Measurements from ENCODE around the gene NISCH.

NISCH gene

GRCh38 chr3:52455283-52456168, at the start of gene NISCH:
Gene NISCH, plus strand, starts transcription at chr3:52455604. Its CDS starts 38 bp downstream, at chr3:52455642.
- H3K4me3 Mint-ChIP-seq, result peak within 1 kb of the TSS; percentile 90
- H3K27me3 Mint-ChIP-seq, result no peaks in the 10 kb centered on the region

GRCh38 chr3:52406231-52406661, 49.2 kb upstream of the NISCH start:
- no peaks in the 10 kb centered on the region for H3K27me3 Mint-ChIP-seq
- H3K4me3 Mint-ChIP-seq, result no peak overlapping the region

More at GRCh38 chr3:52455283-52456168, at the start of gene NISCH:
- H3K27ac Mint-ChIP-seq, result peak within 1 kb of the TSS; percentile 95
- no peaks in the 10 kb centered on the region for H3K9me3 Mint-ChIP-seq
- H3K36me3 Mint-ChIP-seq (ENCODE audit: low read depth), result peaks cover 22% of the 10 kb centered on the region
- H3K4me1 Mint-ChIP-seq (ENCODE audit: low read depth), result peaks cover 44% of the 10 kb centered on the region

GRCh38 chr3:52406791-52407510, 48.5 kb upstream of the NISCH start:
- H3K36me3 Mint-ChIP-seq (ENCODE audit: low read depth), result peaks cover 53% of the 10 kb centered on the region
- no peak overlapping the region for H3K4me3 Mint-ChIP-seq
- H3K27me3 Mint-ChIP-seq, result no peaks in the 10 kb centered on the region
- H3K4me1 Mint-ChIP-seq (ENCODE audit: low read depth), result peaks cover 30% of the 10 kb centered on the region
- no peaks in the 10 kb centered on the region for H3K9me3 Mint-ChIP-seq
- no peak overlapping the region for H3K27ac Mint-ChIP-seq

More at GRCh38 chr3:52406231-52406661, 49.2 kb upstream of the NISCH start:
- H3K4me1 Mint-ChIP-seq (ENCODE audit: low read depth), result peaks cover 23% of the 10 kb centered on the region
- no peak overlapping the region for H3K27ac Mint-ChIP-seq
- no peaks in the 10 kb centered on the region for H3K9me3 Mint-ChIP-seq
- H3K36me3 Mint-ChIP-seq (ENCODE audit: low read depth), result peaks cover 53% of the 10 kb centered on the region

DNA sequence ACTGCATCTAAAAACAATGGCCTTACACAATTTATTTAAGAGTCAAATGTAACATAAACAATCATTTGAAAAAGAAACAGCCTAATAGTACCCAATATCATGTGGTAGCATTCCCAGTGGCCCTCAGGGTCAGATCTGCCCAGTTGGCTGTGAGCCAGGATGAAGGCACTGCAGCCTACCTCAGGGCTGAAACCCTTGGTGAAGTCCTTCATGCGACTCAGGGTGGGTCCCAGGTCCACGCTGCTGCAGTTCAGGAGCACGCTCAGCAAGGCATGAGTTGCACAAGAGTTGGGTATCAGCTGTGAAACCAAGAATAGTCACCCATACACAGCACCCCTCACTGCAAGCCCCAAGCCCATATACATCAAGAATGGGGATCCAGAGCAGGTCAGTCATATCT, 47.6 kb upstream of the NISCH start:
- Mint-ChIP-seq H3K27ac (no peak overlapping the region), H3K4me1 (ENCODE audit: low read depth) (peaks cover 32% of the 10 kb centered on the region), H3K4me3 (no peak overlapping the region), H3K36me3 (ENCODE audit: low read depth) (peaks cover 53% of the 10 kb centered on the region), H3K9me3 (no peaks in the 10 kb centered on the region), H3K27me3 (no peaks in the 10 kb centered on the region)

DNA sequence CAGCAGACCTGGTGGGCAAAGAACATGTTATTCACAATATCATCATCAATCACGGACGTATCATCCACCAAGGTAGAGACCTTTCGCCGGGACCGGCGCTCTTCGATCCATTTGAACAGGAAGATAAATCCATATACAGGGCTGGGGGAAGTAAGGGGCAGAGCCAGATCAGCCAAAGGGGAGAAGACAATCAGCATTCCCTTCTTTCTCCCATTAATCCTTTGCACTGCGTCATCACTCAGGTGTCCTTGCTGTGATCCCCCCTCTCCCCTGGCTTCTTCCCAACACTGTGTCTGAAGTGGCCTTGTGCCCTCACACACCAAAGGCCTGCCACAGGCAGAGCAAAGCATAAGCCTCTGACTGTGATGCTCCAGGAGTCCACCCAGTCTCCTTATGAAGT, 46.9 kb upstream of the NISCH start:
- Mint-ChIP-seq H3K9me3 (no peaks in the 10 kb centered on the region), H3K27ac (peak overlapping the region; percentile 91), H3K27me3 (no peaks in the 10 kb centered on the region), H3K4me1 (ENCODE audit: low read depth) (peaks cover 32% of the 10 kb centered on the region), H3K36me3 (ENCODE audit: low read depth) (peaks cover 48% of the 10 kb centered on the region), H3K4me3 (peak overlapping the region; percentile 92)

DNA sequence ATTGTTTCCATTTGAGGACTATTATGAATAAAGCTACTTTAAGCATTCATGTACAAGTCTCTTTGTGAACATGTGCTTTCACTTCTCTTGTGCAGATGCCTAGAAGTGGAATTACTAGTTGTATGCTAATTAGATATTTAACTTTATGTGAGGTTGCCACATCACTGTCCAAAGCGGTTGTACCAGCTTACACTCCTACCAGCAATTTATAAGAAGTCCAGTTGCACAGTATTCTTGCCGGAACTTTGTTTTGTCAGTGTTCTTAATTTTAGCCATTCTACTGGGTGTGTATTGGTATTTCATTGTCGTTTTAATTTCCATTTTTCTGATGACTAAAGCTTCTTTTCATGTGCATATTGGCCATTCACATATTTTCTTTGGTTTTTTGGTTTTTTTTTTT, 39.6 kb upstream of the NISCH start:
- Mint-ChIP-seq H3K4me1 (ENCODE audit: low read depth) (peaks cover 11% of the 10 kb centered on the region), H3K27ac (no peak overlapping the region), H3K27me3 (no peaks in the 10 kb centered on the region), H3K36me3 (ENCODE audit: low read depth) (peaks cover 16% of the 10 kb centered on the region), H3K4me3 (no peak overlapping the region), H3K9me3 (no peaks in the 10 kb centered on the region)

GRCh38 chr3:52420388-52420787, 35.0 kb upstream of the NISCH start:
- Mint-ChIP-seq H3K4me1 (ENCODE audit: low read depth) (no peaks in the 10 kb centered on the region), H3K4me3 (no peak overlapping the region), H3K36me3 (ENCODE audit: low read depth) (peaks cover 5% of the 10 kb centered on the region), H3K9me3 (no peaks in the 10 kb centered on the region), H3K27me3 (no peaks in the 10 kb centered on the region), H3K27ac (no peak overlapping the region)

- H3K4me1 Mint-ChIP-seq (ENCODE audit: low read depth), result no peaks in the 10 kb centered on the region
- no peak overlapping the region for H3K27ac Mint-ChIP-seq
- H3K27me3 Mint-ChIP-seq, result no peaks in the 10 kb centered on the region
- H3K9me3 Mint-ChIP-seq, result no peaks in the 10 kb centered on the region
- H3K36me3 Mint-ChIP-seq (ENCODE audit: low read depth), result no peaks in the 10 kb centered on the region
- no peak overlapping the region for H3K4me3 Mint-ChIP-seq
Observed at GRCh38 chr3:52422669-52423068, 32.7 kb upstream of the NISCH start.

DNA sequence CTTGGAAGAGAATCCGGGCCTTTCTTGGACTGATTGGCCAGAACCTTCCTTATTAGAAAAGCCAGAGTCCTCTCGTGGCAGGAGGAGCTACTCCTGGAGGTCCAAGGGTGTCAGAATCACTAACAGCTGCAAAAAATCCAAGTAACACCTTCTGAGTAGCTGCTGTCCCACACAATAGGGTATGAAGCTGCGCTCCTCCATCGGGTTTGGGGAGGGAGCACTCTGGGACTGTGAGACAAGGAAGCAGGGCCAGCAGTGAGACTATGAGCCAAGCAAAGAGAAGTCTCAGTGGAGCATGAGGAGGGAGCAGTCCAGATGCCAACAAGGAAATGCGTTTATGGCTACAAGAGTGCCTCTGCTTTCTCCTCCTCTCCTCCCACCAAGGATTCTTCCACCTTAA, 32.2 kb upstream of the NISCH start:
- Mint-ChIP-seq H3K4me1 (ENCODE audit: low read depth) (no peaks in the 10 kb centered on the region), H3K36me3 (ENCODE audit: low read depth) (no peaks in the 10 kb centered on the region), H3K27ac (no peak overlapping the region), H3K4me3 (no peak overlapping the region), H3K27me3 (no peaks in the 10 kb centered on the region), H3K9me3 (no peaks in the 10 kb centered on the region)

DNA sequence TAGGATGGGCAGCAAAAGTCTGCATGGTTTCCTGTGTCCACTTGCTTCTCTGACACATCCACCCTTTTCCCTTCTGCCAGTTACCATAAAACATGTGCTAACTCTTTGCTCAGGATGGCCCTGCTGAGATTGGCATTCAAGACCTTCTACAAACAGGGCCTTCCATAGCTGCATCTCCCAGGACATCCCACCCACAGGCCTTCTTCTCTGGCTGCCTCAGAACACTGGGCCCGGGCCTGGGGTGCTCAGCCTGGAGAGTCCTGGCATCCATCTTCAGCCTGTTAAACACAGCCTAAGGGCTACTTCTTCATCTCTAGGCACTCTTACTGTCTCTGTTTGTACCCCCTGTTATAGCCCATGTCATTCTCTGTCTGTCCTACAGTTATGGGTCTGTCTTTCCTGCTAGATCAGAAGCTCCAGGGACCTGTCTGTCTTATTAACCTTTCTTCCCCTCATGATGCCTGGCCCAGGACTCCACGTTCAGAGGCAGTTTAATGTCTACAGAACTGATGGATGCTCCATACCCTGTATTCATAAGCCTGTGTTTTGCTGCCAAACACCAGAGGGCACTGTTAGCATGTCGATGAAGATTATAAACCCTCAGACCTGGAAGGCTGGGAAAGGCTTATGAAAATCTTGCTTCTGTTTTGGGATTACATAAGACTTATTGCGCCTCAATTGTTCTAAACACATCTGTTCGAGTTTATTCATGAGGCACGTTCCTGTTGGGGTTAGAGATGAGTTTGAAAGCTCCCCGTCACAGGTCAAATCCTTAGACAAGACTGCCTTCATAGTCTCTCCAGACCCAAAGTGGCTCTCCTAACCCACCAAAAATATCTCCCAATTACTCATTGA, 27.0 kb upstream of the NISCH start:
- Mint-ChIP-seq H3K4me3 (no peak overlapping the region), H3K27ac (no peak overlapping the region), H3K9me3 (no peaks in the 10 kb centered on the region), H3K4me1 (ENCODE audit: low read depth) (no peaks in the 10 kb centered on the region), H3K27me3 (no peaks in the 10 kb centered on the region), H3K36me3 (ENCODE audit: low read depth) (no peaks in the 10 kb centered on the region)

DNA sequence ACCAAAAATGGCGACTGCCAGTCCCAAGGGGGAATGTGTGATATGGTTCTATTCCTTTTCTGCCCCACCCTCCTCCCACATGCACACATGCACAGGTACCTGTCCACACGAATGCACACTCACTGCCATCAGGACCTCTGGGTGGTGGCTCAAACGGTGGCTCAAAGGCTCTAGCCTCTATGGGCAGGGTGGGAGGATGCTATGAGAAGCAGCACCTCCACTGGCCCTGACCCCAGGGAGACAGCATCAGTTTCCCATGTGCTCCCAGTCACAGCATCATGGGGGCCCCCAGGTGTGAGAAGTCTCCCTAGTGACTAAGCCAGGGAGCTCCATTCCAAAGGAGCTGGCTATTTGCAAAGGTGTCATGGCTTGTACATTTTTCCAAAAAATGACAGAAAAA, 26.4 kb upstream of the NISCH start:
- no peaks in the 10 kb centered on the region for H3K27me3 Mint-ChIP-seq
- no peaks in the 10 kb centered on the region for H3K36me3 Mint-ChIP-seq (ENCODE audit: low read depth)
- no peaks in the 10 kb centered on the region for H3K9me3 Mint-ChIP-seq
- H3K27ac Mint-ChIP-seq, result no peak overlapping the region
- H3K4me1 Mint-ChIP-seq (ENCODE audit: low read depth), result no peaks in the 10 kb centered on the region
- no peak overlapping the region for H3K4me3 Mint-ChIP-seq

DNA sequence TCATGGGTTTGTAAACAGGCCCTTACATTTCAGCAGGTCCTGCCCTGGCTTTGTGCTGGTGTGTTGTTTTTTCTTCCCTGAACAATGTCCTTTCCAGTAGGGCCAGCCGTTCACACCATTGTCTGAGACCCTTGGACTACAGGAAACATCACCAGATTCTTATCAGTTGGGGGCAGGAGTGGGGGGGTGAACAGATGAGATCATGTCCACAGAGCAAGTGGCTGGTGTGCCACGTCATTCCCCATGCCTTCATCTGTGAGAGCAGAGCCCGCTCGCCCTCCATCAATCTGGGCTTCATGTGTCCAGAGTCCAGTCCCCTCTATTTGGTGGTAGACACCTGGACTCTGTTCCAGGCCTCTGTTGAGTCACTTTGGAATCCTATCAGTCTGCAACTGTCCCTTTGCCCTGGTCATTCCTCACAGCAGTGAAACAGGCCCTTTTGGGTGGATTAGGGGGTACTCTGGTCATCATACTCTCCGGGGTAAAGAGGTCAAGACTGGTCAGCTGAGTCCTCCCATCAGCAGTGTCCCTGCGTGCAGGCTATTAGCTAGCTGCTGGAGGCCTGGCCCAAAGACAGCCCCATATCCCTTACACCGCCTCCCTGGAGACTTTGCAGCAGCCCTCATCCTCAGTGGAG, 25.5 kb upstream of the NISCH start:
- Mint-ChIP-seq H3K4me1 (ENCODE audit: low read depth) (no peaks in the 10 kb centered on the region), H3K27ac (no peak overlapping the region), H3K36me3 (ENCODE audit: low read depth) (no peaks in the 10 kb centered on the region), H3K27me3 (no peaks in the 10 kb centered on the region), H3K4me3 (no peak overlapping the region), H3K9me3 (no peaks in the 10 kb centered on the region)

GRCh38 chr3:52430416-52430810, 25.0 kb upstream of the NISCH start:
- no peaks in the 10 kb centered on the region for H3K9me3 Mint-ChIP-seq
- H3K27me3 Mint-ChIP-seq, result no peaks in the 10 kb centered on the region
- no peak overlapping the region for H3K27ac Mint-ChIP-seq
- H3K4me1 Mint-ChIP-seq (ENCODE audit: low read depth), result no peaks in the 10 kb centered on the region
- no peak overlapping the region for H3K4me3 Mint-ChIP-seq
- no peaks in the 10 kb centered on the region for H3K36me3 Mint-ChIP-seq (ENCODE audit: low read depth)

DNA sequence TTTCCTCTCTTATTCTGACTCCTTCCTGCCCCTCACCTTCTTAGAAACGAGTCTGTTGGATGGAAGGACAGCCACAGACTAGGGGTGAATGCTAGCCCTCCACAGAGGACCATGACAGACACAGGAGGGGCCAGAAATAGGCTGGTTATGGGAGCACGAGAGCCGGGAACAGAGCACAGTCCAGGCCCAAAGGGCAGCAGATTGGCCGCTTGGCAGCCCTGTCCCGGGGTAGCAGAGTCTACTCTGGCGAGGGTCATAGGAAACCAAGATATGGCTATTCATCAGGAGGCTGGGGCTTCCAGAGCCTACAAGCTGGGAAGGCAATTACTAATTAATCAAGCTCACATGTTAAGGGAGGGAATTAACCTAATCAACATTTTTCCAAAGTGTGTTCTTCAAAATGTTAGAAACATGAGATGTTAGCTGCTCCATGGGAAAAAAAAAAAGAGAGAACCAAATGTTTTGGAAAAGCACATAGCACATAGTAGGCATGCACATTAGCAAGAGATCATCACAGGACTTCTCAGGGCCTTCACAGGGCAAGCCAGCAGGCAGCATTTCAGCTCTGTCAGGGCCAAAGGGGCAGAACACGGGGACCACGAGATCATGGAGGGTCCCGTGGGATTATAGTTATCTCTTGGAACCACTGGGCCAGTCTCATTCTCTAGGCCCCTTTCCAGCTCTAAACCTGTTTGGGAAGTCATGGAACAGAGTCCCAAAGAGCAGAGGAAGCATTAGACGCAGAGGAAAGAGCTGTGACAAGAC, 23.8 kb upstream of the NISCH start:
- no peaks in the 10 kb centered on the region for H3K27me3 Mint-ChIP-seq
- no peaks in the 10 kb centered on the region for H3K4me1 Mint-ChIP-seq (ENCODE audit: low read depth)
- H3K9me3 Mint-ChIP-seq, result no peaks in the 10 kb centered on the region
- H3K27ac Mint-ChIP-seq, result no peak overlapping the region
- no peak overlapping the region for H3K4me3 Mint-ChIP-seq
- H3K36me3 Mint-ChIP-seq (ENCODE audit: low read depth), result no peaks in the 10 kb centered on the region

All from stimulated activated naive CD8-positive, alpha-beta T cell treated with anti-CD3 and anti-CD28 coated beads, Interleukin-15, Interleukin-2, amounts not matched to agents 100 ng/mL and 50 ng/mL, for 24 hours (primary cell).